ENCODE data around the gene FAM229A. TPM values are rescaled to one million over a fixed set of nuclear protein-coding genes. Genes with fewer than 3 reads are reported as not detected.

Gene FAM229A
- total RNA-seq, 1 experiment from 2014 or later = 5.6 TPM

DNA sequence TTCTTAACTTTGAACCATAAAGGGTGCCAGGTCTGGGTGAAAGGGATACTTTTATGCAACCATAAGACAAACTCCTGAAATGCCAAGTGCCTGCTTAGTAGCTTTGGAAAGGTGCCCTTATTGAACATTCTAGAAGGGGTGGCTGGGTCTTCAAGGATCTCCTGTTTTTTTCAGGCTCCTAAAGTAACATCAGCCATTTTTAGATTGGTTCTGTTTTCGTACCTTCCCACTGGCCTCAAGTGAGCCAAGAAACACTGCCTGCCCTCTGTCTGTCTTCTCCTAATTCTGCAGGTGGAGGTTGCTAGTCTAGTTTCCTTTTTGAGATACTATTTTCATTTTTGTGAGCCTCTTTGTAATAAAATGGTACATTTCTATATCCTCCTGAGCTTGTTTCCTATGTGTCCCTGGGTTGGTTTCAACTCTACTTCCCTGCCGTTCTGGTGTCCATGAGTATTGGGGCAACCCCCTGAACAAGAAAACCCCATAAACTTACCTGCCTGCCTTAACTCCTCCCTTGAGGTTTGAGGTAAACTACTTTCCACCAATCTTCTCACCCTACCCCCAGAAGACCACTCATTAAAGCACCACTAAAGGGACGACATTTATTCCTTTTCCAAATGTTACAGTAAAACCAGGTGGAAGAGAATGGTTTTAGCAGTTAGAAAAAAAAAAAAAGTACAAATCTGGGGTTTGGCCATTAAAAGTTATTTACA is 28.9 kb downstream of the FAM229A start:
- Histone ChIP-seq H2BK15ac (ENCODE audit: low read depth, low read length) (no peak overlapping the region), H2BK20ac (ENCODE audit: low read depth, low read length, poor library complexity, severe bottlenecking) (no peak overlapping the region), H3K9ac (ENCODE audit: extremely low read depth, insufficient read length, low read length) (no peak overlapping the region), H2BK5ac (ENCODE audit: insufficient read length, low read length) (no peak overlapping the region), H3K23me2 (ENCODE audit: insufficient read length, low read depth, low read length, poor library complexity, severe bottlenecking) (peaks cover 11% of the 10 kb centered on the region), H2BK12ac (ENCODE audit: insufficient read length, low read depth, low read length) (no peak overlapping the region), H3K27ac (ENCODE audit: insufficient read length, low read depth, low read length) (no peak overlapping the region), H4K20me1 (ENCODE audit: control insufficient read depth, insufficient read depth, insufficient read length) (no peaks in the 10 kb centered on the region), H3K79me1 (ENCODE audit: insufficient read depth, low read depth, low read length, poor library complexity, severe bottlenecking) (no peaks in the 10 kb centered on the region), H3T11ph (ENCODE audit: low read length) (no peak overlapping the region), H4K8ac (replicated peaks; ENCODE audit: insufficient read length, low read depth, low read length) (no peak overlapping the region), H3K9me3 (ENCODE audit: control insufficient read depth, low read depth, low read length) (no peaks in the 10 kb centered on the region), H3K18ac (ENCODE audit: insufficient read length, low read depth, low read length) (no peak overlapping the region), H2AFZ (ENCODE audit: low read length) (no peak overlapping the region), H3K4me1 (ENCODE audit: insufficient read depth, low read length) (peaks cover 3% of the 10 kb centered on the region; the same call in 1 of the 2 replicates), H3K4ac (ENCODE audit: low read depth, low read length) (no peak overlapping the region), H3K23ac (ENCODE audit: insufficient read length, low read depth, low read length) (no peak overlapping the region), H2BK120ac (ENCODE audit: low read depth, low read length, poor library complexity, severe bottlenecking) (no peak overlapping the region), H4K91ac (ENCODE audit: insufficient read length, low read depth, low read length) (no peak overlapping the region), H3K79me2 (ENCODE audit: insufficient read depth, low read length) (peaks cover 6% of the 10 kb centered on the region; the same call in 1 of the 2 replicates), H3K14ac (ENCODE audit: insufficient read depth, low read length) (no peak overlapping the region), H4K5ac (ENCODE audit: insufficient read length, low read depth, low read length) (no peak overlapping the region), H3K4me2 (ENCODE audit: insufficient read depth, insufficient read length, low read length) (no peak overlapping the region), H3K56ac (ENCODE audit: insufficient read length, low read depth, low read length) (no peak overlapping the region), H3K27me3 (ENCODE audit: insufficient read depth, low read length) (peaks cover 2% of the 10 kb centered on the region; the same call in 1 of the 2 replicates), H2AK5ac (ENCODE audit: insufficient read length, low read length) (no peak overlapping the region)
- peak overlapping the region; percentile 93 to 97 for H3K4me3 Mint-ChIP-seq
- peaks cover 35 to 66% (median 61%) of the 10 kb centered on the region in 3 experiments for H3K36me3 Mint-ChIP-seq (ENCODE audit: insufficient read depth in 1 of 3, low read depth in 3 of 3)
- H3K9me3 Mint-ChIP-seq = no peaks in the 10 kb centered on the region; a peak in 1 of 5 replicates
- TF ChIP-seq, protein P1, sequence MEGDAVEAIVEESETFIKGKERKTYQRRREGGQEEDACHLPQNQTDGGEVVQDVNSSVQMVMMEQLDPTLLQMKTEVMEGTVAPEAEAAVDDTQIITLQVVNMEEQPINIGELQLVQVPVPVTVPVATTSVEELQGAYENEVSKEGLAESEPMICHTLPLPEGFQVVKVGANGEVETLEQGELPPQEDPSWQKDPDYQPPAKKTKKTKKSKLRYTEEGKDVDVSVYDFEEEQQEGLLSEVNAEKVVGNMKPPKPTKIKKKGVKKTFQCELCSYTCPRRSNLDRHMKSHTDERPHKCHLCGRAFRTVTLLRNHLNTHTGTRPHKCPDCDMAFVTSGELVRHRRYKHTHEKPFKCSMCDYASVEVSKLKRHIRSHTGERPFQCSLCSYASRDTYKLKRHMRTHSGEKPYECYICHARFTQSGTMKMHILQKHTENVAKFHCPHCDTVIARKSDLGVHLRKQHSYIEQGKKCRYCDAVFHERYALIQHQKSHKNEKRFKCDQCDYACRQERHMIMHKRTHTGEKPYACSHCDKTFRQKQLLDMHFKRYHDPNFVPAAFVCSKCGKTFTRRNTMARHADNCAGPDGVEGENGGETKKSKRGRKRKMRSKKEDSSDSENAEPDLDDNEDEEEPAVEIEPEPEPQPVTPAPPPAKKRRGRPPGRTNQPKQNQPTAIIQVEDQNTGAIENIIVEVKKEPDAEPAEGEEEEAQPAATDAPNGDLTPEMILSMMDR (conservative IDR thresholded peaks at IDR 0.05) = no peak
- no CpG with 5 or more reads among the region's 3 CpGs for WGBS (ENCODE audit: extremely low coverage, insufficient read length, low lambda C conversion rate)
- peak overlapping the region in 1 of 3 experiments; percentile 88; a peak in 2 of 7 replicates for H3K27ac Mint-ChIP-seq
- H3K4me1 Mint-ChIP-seq = peaks cover 38 to 51% of the 10 kb centered on the region in 2 experiments
- peaks cover 23% of the 10 kb centered on the region for H3K27me3 Mint-ChIP-seq (ENCODE audit: low read depth)
- DNase-seq = no peak
